ENCODE data around the gene FAM153A.
"Not testable (repeated sequence)": the region's sequence is repeated elsewhere in the genome, so short reads cannot be mapped to it uniquely, and the experiment has no call there.

Gene FAM153A

GRCh38 chr5:177782792-177783633 is at the start of gene FAM153A:
TSS of gene FAM153A (minus strand) at chr5:177782899.
- peak; percentile 0 for DNase-seq (ENCODE audit: low read depth)
- peak within 1 kb of the TSS; percentile 27 for H3K4me3 ChIP-seq (ENCODE audit: low read length)

- DNase-seq (ENCODE audit: low read depth); H3K4me3 ChIP-seq (ENCODE audit: low read length): not testable (repeated sequence)
Measured at GRCh38 chr5:177832287-177832686, 49.6 kb upstream of the FAM153A start.

- H3K4me3 ChIP-seq (ENCODE audit: low read length); DNase-seq (ENCODE audit: low read depth): not testable (repeated sequence)
Measured at GRCh38 chr5:177826073-177826472, 43.4 kb upstream of the FAM153A start.

- H3K4me3 ChIP-seq (ENCODE audit: low read length); DNase-seq (ENCODE audit: low read depth): not testable (repeated sequence)
Measured at GRCh38 chr5:177824776-177825175, 42.1 kb upstream of the FAM153A start.

GRCh38 chr5:177822489-177822888 is 39.8 kb upstream of the FAM153A start:
- DNase-seq (ENCODE audit: low read depth); H3K4me3 ChIP-seq (ENCODE audit: low read length): not testable (repeated sequence)

GRCh38 chr5:177819664-177820063 is 37.0 kb upstream of the FAM153A start:
- DNase-seq (ENCODE audit: low read depth); H3K4me3 ChIP-seq (ENCODE audit: low read length): not testable (repeated sequence)

- DNase-seq (ENCODE audit: low read depth); H3K4me3 ChIP-seq (ENCODE audit: low read length): not testable (repeated sequence)
Measured at GRCh38 chr5:177812814-177813425, 30.2 kb upstream of the FAM153A start.

- not testable (repeated sequence) for H3K4me3 ChIP-seq (ENCODE audit: low read length); DNase-seq (ENCODE audit: low read depth)
Measured at GRCh38 chr5:177812160-177812743, 29.6 kb upstream of the FAM153A start.

- DNase-seq (ENCODE audit: low read depth); H3K4me3 ChIP-seq (ENCODE audit: low read length): not testable (repeated sequence)
Measured at GRCh38 chr5:177809209-177809913, 26.7 kb upstream of the FAM153A start.

- not testable (repeated sequence) for H3K4me3 ChIP-seq (ENCODE audit: low read length); DNase-seq (ENCODE audit: low read depth)
Measured at GRCh38 chr5:177808420-177808819, 25.7 kb upstream of the FAM153A start.

- DNase-seq (ENCODE audit: low read depth); H3K4me3 ChIP-seq (ENCODE audit: low read length): not testable (repeated sequence)
Measured at GRCh38 chr5:177807265-177807664, 24.6 kb upstream of the FAM153A start.

- DNase-seq (ENCODE audit: low read depth): peak; percentile 51
- H3K4me3 ChIP-seq (ENCODE audit: low read length): not testable (repeated sequence)
Measured at GRCh38 chr5:177801427-177801826, 18.7 kb upstream of the FAM153A start.

- DNase-seq (ENCODE audit: low read depth); H3K4me3 ChIP-seq (ENCODE audit: low read length): not testable (repeated sequence)
Measured at GRCh38 chr5:177798237-177798840, 15.6 kb upstream of the FAM153A start.

- DNase-seq (ENCODE audit: low read depth); H3K4me3 ChIP-seq (ENCODE audit: low read length): not testable (repeated sequence)
Measured at GRCh38 chr5:177793272-177793671, 10.6 kb upstream of the FAM153A start.

GRCh38 chr5:177791649-177792048 is 8.9 kb upstream of the FAM153A start:
- H3K4me3 ChIP-seq (ENCODE audit: low read length); DNase-seq (ENCODE audit: low read depth): not testable (repeated sequence)

GRCh38 chr5:177782169-177782568 is 530 bp downstream of the FAM153A start:
- H3K4me3 ChIP-seq (ENCODE audit: low read length); DNase-seq (ENCODE audit: low read depth): not testable (repeated sequence)

GRCh38 chr5:177771206-177771605 is 11.5 kb downstream of the FAM153A start:
- peak; percentile 89 for DNase-seq (ENCODE audit: low read depth)
- H3K4me3 ChIP-seq (ENCODE audit: low read length): not testable (repeated sequence)

GRCh38 chr5:177770646-177771045 is 12.1 kb downstream of the FAM153A start:
- not testable (repeated sequence) for DNase-seq (ENCODE audit: low read depth); H3K4me3 ChIP-seq (ENCODE audit: low read length)

Data from epithelial cell of esophagus (primary cell).